GM12878 (cell line): ENCODE data around the gene CERT1. TPM values are rescaled to one million over a fixed set of nuclear protein-coding genes. Genes with fewer than 3 reads are reported as not detected.

ENCODE experiments used
- ATAC-seq: fragments of 200-7000 bp; cut with Tn5 transposase; 3 replicates; pipeline ENCODE4 v1.9.1; 2020; ENCODE audit warnings: mild to moderate bottlenecking, moderate library complexity
- BruUV-seq: library from RNA; stranded (reverse); fragments of 400-500 nt; replicated peaks from 2 replicates; lab custom pipeline; 2021; lab: Mats Ljungman, UMichigan
- CTCF ChIA-PET: fragments of 300-600 bp; sonication (Branson Sonifier 250); formaldehyde crosslinking; extraction: SDS; loops from one replicate; lab custom pipeline; 2021; ENCODE audit warnings: inconsistent platforms; lab: Yijun Ruan, JAX
- POLR2A ChIA-PET: fragments of 350-600 bp; formaldehyde crosslinking; extraction: SDS; loops from one replicate; lab custom pipeline; 2021; ENCODE audit warnings: inconsistent platforms; lab: Charles Lee
- RAD21 ChIA-PET: fragments of 300-600 bp; sonication (Branson Sonifier 250); formaldehyde crosslinking; loops from one replicate; lab custom pipeline; 2023; ENCODE audit warnings: antibody characterized with exemption; ENCODE audit not compliant: unreplicated experiment; lab: Charles Lee
- SMC1A ChIA-PET: fragments of 300-600 bp; sonication (Branson Sonifier 250); formaldehyde crosslinking; loops from one replicate; lab custom pipeline; 2023; ENCODE audit not compliant: unreplicated experiment, uncharacterized antibody; lab: Charles Lee
- DNase-seq: peaks from one replicate; pipeline ENCODE4 v3.0.0-alpha.2; 2011; ENCODE audit warnings: low read depth, low spot score
- FAIRE-seq: peaks from 3 replicates; lab custom pipeline; 2011; peaks lifted over from hg19 to GRCh38; lab: Jason Lieb, UNC
- H2AFZ ChIP-seq: 2 replicates; pipeline ENCODE4 v1.6.0; 2011; ENCODE audit warnings: low read depth, low read length, control low read depth; ENCODE audit not compliant: control insufficient read depth
- H3K27ac ChIP-seq: 2 replicates; pipeline ENCODE4 v1.5.1; 2011; ENCODE audit warnings: control low read depth; ENCODE audit not compliant: control insufficient read depth, insufficient read depth
- H3K27me3 ChIP-seq, 2 experiments: replicated peaks in 1 of 2; 2 replicates each; pipeline versions ENCODE4 v1.6.0 to v1.6.1; 2011; ENCODE audit warnings: low read length in 1 of 2; ENCODE audit not compliant: control insufficient read depth in 2 of 2, insufficient read depth in 2 of 2
- H3K36me3 ChIP-seq, 2 experiments: 2 replicates each; pipeline ENCODE4 v1.5.1; 2011; ENCODE audit warnings: low read length in 1 of 2; ENCODE audit not compliant: control insufficient read depth in 2 of 2, insufficient read depth in 2 of 2
- H3K4me1 ChIP-seq: 2 replicates; pipeline ENCODE4 v1.6.1; 2011; ENCODE audit warnings: mild to moderate bottlenecking, low read length, moderate library complexity, mixed read lengths; ENCODE audit not compliant: control insufficient read depth, insufficient read depth
- H3K4me2 ChIP-seq: 2 replicates; pipeline ENCODE4 v1.6.0; 2011; ENCODE audit warnings: control low read depth; ENCODE audit not compliant: control insufficient read depth, insufficient read depth
- H3K4me3 ChIP-seq: fragments of 200-600 bp; sonication (generic); 2 replicates; pipeline ENCODE4 v1.5.1; 2016
- H3K79me2 ChIP-seq: 2 replicates; pipeline ENCODE4 v1.6.0; 2011; ENCODE audit warnings: low read length; ENCODE audit not compliant: control insufficient read depth, insufficient read depth
- H3K9ac ChIP-seq: 2 replicates; pipeline ENCODE4 v1.8.0; 2011; ENCODE audit warnings: low read length, control low read depth, mixed read lengths; ENCODE audit not compliant: control insufficient read depth, insufficient read depth
- H3K9me3 ChIP-seq: replicated peaks from 3 replicates; pipeline ENCODE4 v1.5.1; 2011; ENCODE audit warnings: mild to moderate bottlenecking, low read length; ENCODE audit not compliant: control insufficient read depth, insufficient read depth
- H4K20me1 ChIP-seq: 2 replicates; pipeline ENCODE4 v1.6.0; 2011; ENCODE audit not compliant: control insufficient read depth, insufficient read depth
- DPF2 ChIP-seq: fragments of 450-650 bp; IDR thresholded peaks from 2 replicates; pipeline ENCODE4 v1.6.1; 2017; ENCODE audit warnings: mild to moderate bottlenecking
- FOS ChIP-seq: IDR thresholded peaks from 3 replicates; pipeline ENCODE4 v1.6.1; 2011; ENCODE audit warnings: borderline replicate concordance; ENCODE audit not compliant: insufficient read length; ENCODE audit errors: extremely low read depth
- IKZF1 ChIP-seq: fragments of 450-650 bp; conservative IDR thresholded peaks from 2 replicates; pipeline ENCODE4 v1.6.1; 2017; ENCODE audit warnings: antibody characterized with exemption, mild to moderate bottlenecking
- MEF2B ChIP-seq: fragments of 450-650 bp; IDR thresholded peaks from 2 replicates; pipeline ENCODE4 v1.6.1; 2018; ENCODE audit warnings: mild to moderate bottlenecking, moderate library complexity; ENCODE audit not compliant: partially characterized antibody, poor library complexity, severe bottlenecking
- MYB ChIP-seq: fragments of 150-350 bp; IDR thresholded peaks from 2 replicates; pipeline ENCODE4 v1.6.1; 2014; ENCODE audit warnings: mild to moderate bottlenecking, low read depth, low read length, borderline replicate concordance
- SKIL ChIP-seq: fragments of 450-650 bp; IDR thresholded peaks from 2 replicates; pipeline ENCODE4 v1.6.1; 2017; ENCODE audit warnings: mild to moderate bottlenecking, low read depth, inconsistent platforms; ENCODE audit not compliant: poor library complexity, severe bottlenecking
- SMAD5 ChIP-seq: IDR thresholded peaks from 2 replicates; pipeline ENCODE4 v1.6.1; 2016; ENCODE audit warnings: antibody characterized with exemption, low read depth
- ZNF622 ChIP-seq: fragments of 450-650 bp; IDR thresholded peaks from 2 replicates; pipeline ENCODE4 v1.6.1; 2017; ENCODE audit warnings: mild to moderate bottlenecking, inconsistent platforms
- ZNF687 ChIP-seq: fragments of 450-650 bp; IDR thresholded peaks from 2 replicates; pipeline ENCODE4 v1.6.1; 2017; ENCODE audit warnings: mild to moderate bottlenecking, moderate library complexity
- WGBS: methylation state at CpG from one replicate; pipeline ENCODE4 v1.1.6; 2016; ENCODE audit warnings: low lambda C conversion rate; ENCODE audit not compliant: insufficient replicate concordance, insufficient coverage; ENCODE audit errors: missing lambda C conversion rate; 5-methylcytosine and 5-hydroxymethylcytosine counted together
- in situ Hi-C: fragments of 300-500 bp; cut with MboI; formaldehyde crosslinking; loops from 9 replicates; pipeline ENCODE4 v1.14.3; 2018; ENCODE audit warnings: mixed read lengths
- intact Hi-C: fragments of 100-400 bp; cut with micrococcal nuclease; formaldehyde crosslinking; loops from one replicate; pipeline ENCODE4 v1.14.2; 2022; ENCODE audit not compliant: unreplicated experiment
- polyA plus RNA-seq, 11 experiments: library from polyadenylated mRNA; depleted of rRNA in 4 of 11; unstranded in 6 of 11; stranded (reverse) in 5 of 11; fragments of >200 nt; fragmentation: Nextera tagmentation in 4 of 11; fragmentation: Illumina TruSeq in 1 of 11; extraction: Ambion mirVana in 4 of 11; extraction: Trizol in 1 of 11; gene quantifications; 1 replicate in 1 of 11; 2 replicates in 10 of 11; pipeline versions ENCODE4 v1.2.1 to v1.2.3, GENCODE V29; 2011 to 2016; ENCODE audit warnings: inconsistent platforms in 2 of 11, missing spikeins in 2 of 11, low read depth in 1 of 11
- total RNA-seq, 4 experiments: library from RNA; depleted of rRNA in 3 of 4; stranded (reverse); fragments of >200 nt in 3 of 4; fragmentation: Illumina TruSeq in 1 of 4; extraction: Trizol in 1 of 4; gene quantifications; 2 replicates each; pipeline versions ENCODE4 v1.2.1 to v1.2.3, GENCODE V29; 2013 to 2021
- TF ChIP-seq, protein P1 (sequence below): IDR thresholded peaks from 2 replicates; pipeline ENCODE4 v1.6.1; 2012; ENCODE audit warnings: low read depth, low read length, improper control_type of control experiment

Gene CERT1
- total and polyA plus RNA-seq, 10 of the 15 experiments (the other 5 are each of a cell fraction or from before 2014, with no cell fraction given): 7.7 to 36.7 (median 25.6) TPM

DNA sequence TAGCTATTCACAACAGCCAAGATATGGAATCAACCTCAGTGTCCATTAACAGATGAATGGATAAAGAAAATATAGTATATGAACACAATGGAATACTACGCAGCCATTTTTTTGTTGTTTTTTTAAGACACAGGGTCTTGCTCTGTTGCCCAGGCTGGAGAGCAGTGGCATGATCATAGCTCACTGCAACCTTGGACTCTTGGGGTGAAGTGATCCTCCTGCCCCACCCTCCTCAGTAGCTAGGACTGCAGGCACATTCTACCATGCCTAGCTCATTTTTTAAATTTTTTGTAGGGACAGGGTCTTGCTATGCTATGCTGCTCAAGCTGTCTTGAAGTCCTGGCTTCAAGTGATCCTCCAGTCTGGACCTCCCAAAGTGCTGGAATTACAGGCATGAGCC, 38.5 kb downstream of the CERT1 start:
- Histone ChIP-seq H3K9me3 (peaks cover 22% of the 10 kb centered on the region), H3K4me3 (no peak overlapping the region), H3K79me2 (peaks cover 40% of the 10 kb centered on the region), H3K4me1 (no peaks in the 10 kb centered on the region), H3K27me3 (no peaks in the 10 kb centered on the region), H3K27ac (no peak overlapping the region), H2AFZ (no peak overlapping the region), H3K4me2 (no peak overlapping the region), H4K20me1 (no peaks in the 10 kb centered on the region), H3K9ac (no peak overlapping the region), H3K36me3 (peaks cover 0 to 3% of the 10 kb centered on the region in 2 experiments; a peak in 2 of 4 replicates)
- ChIA-PET POLR2A (no interaction called here), SMC1A (interaction anchor here (0.6 to 1.8 kb wide), 2 partner anchors 12 to 103 kb away, joined by 4 read pairs; no protein-coding TSS in a partner anchor), CTCF (interaction anchor here (0.7 kb wide), 2 partner anchors 8 kb away, joined by 3 read pairs; no protein-coding TSS in a partner anchor), RAD21 (no interaction called here)
- TF ChIP-seq ZNF622: no peak
- TF ChIP-seq SMAD5: no peak
- no peak for TF ChIP-seq MEF2B
- TF ChIP-seq MYB: no peak
- TF ChIP-seq DPF2: no peak
- TF ChIP-seq, protein P1, sequence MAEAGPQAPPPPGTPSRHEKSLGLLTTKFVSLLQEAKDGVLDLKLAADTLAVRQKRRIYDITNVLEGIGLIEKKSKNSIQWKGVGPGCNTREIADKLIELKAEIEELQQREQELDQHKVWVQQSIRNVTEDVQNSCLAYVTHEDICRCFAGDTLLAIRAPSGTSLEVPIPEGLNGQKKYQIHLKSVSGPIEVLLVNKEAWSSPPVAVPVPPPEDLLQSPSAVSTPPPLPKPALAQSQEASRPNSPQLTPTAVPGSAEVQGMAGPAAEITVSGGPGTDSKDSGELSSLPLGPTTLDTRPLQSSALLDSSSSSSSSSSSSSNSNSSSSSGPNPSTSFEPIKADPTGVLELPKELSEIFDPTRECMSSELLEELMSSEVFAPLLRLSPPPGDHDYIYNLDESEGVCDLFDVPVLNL: no peak
- TF ChIP-seq SKIL: no peak
- TF ChIP-seq IKZF1: no peak
- TF ChIP-seq FOS: no peak
- no peak for TF ChIP-seq ZNF687
- DNase-seq (no peak), ATAC-seq (no peak), FAIRE-seq (no peak)
- 100% methylated on average over 1 of the region's 1 CpG for WGBS
- in situ Hi-C loops: no loop called here
- BruUV-seq: no TSS peak
- intact Hi-C loops: no loop called here
